MM.1S (cell line): Measurements from ENCODE around the gene S100A1.

Experiments used
- CTCF ChIP-seq: fragments of 300-600 bp; sonication (generic); IDR thresholded peaks from 2 replicates; pipeline ENCODE4 v1.5.1; 2016; ENCODE audit warnings: antibody characterized with exemption, low read length, mixed read lengths
- EZH2phosphoT487 ChIP-seq: fragments of 300-600 bp; sonication (generic); IDR thresholded peaks from 2 replicates; pipeline ENCODE4 v1.6.1; 2018; ENCODE audit warnings: antibody characterized with exemption, low read length

DNA sequence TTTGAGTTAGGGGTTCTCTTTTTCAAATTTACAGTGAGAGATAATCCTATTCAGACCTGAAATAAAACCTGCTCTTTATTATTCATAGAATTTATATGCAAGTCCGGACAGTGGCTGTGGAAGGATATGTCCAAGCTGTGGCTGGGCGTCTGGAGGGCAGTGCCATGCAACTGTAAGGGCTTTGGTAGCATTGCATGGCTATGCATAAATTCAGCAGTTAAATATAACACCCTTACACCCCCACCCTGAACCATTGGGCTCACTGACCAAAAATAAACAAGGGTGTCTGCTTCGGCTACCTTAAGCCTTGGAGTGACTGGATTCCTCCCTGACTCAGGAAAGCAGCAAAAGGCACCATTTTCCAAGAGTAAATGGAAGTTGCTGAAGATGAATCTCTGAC lies 11.0 kb downstream of the S100A1 start:
- TF ChIP-seq CTCF (no peak), EZH2phosphoT487 (no peak)
